ENCODE results near the gene CDS2. TPM values are rescaled to one million over a fixed set of nuclear protein-coding genes. Genes with fewer than 3 reads are reported as not detected.
"Not testable (repeated sequence)": the region's sequence is repeated elsewhere in the genome, so short reads cannot be mapped to it uniquely, and the experiment has no call there.

The CDS2 gene
- 18.3 and 26.2 TPM in 2 replicates for total RNA-seq (2014; rRNA removed; shearing (Covaris generic); ENCODE audit: low replicate concordance)

DNA sequence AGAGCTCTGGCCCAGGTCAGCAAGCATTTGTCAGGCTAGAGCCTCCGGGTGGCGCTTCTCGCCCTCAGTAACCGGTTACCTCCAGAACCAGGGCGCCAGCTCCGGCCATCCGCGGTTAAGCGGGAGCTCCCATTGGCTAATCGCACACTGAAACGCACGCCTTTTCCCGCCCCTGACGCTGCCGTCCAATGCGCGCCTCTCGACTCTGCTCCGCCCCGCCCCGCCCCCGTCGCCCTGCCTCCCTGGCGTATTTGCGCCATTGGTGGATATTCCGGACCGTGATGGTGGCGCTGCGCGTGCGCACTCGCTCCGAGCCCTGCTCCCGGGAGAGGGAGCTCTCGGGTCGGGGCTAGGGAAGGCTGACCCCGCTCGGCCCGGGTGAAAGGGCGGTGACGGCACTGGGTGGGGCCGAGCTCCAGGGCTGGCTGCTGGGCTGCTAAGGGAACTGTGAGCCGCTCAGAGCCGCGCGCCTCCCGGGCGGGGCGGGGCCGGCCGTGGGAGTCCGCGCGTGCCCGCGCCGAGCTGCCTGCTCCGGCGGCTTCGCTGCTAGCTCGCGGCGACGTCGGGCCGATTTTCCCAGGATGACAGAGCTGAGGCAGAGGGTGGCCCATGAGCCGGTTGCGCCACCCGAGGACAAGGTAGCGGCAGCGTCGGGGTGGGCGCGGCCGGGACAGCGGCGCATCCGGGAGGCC lies at the start of gene CDS2:
CDS2 (plus strand) TSS at position 497 of the 692 bp plus-strand sequence; CDS start at position 582, 85 bp downstream.
- in situ Hi-C loops (cut with HindIII; ENCODE audit: low pct_unique_long_range_greater_than_20kb, low sequenced_read_pairs): no loop called here
- DNase-seq (ENCODE audit: low read depth): peak; percentile 99

DNA sequence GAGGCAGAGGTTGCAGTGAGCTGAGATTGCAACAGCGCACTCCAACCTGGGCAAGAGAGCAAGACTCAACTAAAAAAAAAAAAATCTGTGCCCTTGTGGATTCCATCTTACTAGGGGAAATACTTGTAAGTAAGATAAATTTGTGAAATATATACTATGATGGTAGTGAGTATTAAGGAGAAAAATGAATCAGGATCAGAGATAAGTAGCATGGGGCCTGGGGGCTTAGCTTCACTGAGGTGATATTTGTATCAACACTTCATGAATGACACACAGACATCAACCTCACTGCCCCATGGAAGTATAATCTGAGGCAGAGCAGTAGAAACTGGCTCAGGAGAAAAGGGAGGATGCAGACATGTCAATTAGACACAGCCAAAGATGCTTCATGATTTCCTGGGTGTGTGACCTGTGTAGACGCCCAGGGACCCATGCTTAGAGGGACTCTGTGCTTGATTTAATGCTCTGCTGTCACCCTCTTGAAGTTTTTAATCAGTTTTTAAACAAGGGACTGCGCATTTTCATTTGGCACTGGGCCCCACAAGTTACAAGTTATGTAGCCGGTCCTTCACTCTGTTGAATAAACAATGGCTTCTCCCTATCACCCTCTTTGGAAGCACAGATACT lies 48.9 kb upstream of the CDS2 start:
- DNase-seq (ENCODE audit: low read depth): no peak
- in situ Hi-C loops (cut with HindIII; ENCODE audit: low pct_unique_long_range_greater_than_20kb, low sequenced_read_pairs): no loop called here

DNA sequence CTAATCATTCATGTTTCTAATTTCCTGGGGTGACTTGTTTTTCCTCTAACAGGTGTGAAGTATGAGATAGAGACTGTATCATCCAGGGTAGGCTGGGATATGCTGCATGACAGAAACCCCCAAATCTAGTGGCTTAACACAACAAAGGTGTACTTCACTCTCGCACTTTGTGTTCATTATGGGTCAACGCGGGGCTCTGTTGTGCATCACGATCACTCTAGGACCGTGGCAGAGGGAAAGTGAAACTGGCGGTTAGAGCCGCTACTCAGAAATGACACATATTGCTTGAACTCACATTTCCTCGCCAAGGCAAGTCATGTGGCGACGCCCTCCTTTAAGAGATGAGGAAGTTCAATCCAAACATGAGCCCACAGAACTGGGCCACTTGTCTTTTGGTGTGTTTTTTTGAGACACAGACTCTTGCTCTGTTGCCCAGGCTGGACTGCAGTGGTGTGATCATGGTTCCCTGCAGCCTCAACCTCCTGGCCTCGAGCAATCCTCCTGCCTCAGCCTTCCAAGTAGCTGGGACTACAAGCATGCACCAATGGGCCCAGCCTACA lies 48.3 kb upstream of the CDS2 start:
- peak; percentile 69 for DNase-seq (ENCODE audit: low read depth)
- in situ Hi-C loops (cut with HindIII; ENCODE audit: low pct_unique_long_range_greater_than_20kb, low sequenced_read_pairs): no loop called here

DNA sequence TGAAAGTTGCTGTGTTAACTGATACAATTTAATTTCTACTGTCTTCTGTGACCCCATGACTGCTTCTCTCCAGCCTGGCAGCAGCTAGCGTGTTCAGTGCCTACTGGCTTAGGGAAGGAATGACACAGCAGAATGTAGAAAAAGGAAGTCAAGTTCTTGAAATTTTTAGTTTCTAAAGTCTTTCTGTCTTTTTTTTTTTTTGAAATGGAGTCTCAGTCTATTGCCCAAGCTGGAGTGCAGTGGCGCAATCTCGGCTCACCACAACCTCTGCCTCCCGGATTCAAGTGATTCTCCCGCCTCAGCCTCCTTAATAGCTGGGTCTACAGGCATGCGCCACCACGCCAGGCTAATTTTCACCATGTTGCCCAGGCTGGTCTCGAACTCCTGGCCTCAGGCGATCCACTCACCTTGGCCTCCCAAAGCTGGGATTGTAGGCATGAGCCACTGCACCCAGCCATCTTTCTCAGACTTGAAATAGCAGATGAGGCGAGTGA lies 46.4 kb upstream of the CDS2 start:
- peak; percentile 31 for DNase-seq (ENCODE audit: low read depth)
- in situ Hi-C loops (cut with HindIII; ENCODE audit: low pct_unique_long_range_greater_than_20kb, low sequenced_read_pairs): no loop called here

DNA sequence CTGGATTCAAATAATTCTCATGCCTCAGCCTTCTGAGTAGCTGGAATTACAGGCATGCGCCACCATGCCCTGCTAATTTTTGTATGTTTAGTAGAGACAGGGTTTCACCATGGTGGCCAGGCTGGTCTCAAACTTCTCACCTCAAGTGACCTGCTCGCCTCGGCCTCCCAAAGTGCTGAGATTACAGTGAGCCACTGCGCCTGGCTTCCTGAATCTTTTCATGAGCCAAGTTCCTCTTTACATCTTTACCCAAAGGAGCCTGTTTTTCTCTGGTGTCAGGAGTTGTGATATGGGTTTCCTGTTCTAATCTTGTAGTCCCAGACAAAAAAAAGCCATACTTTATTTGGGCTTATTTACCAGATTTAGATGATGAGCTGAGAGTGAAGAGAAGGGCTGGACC lies 41.4 kb upstream of the CDS2 start:
- no peak for DNase-seq (ENCODE audit: low read depth)
- in situ Hi-C loops (cut with HindIII; ENCODE audit: low pct_unique_long_range_greater_than_20kb, low sequenced_read_pairs): no loop called here

DNA sequence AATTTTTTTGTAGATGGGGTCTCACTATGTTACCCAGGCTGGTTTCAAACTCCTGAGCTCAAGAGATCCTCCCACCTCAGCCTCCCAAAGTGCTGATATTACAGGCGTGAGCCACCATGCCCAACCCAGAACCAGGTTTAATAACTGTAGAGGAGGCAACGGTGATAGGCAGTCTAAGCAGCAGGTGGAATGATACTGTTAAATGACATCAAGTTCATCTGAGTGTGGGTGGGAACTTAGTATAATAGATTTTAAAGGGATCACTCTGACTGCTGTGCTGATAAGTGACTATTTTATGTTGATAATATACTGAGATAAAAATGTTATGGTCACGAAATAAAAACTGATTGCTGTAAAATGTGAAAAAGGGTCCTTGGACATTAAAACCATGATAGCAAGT lies 38.1 kb upstream of the CDS2 start:
- DNase-seq (ENCODE audit: low read depth): no peak
- in situ Hi-C loops (cut with HindIII; ENCODE audit: low pct_unique_long_range_greater_than_20kb, low sequenced_read_pairs): no loop called here

DNA sequence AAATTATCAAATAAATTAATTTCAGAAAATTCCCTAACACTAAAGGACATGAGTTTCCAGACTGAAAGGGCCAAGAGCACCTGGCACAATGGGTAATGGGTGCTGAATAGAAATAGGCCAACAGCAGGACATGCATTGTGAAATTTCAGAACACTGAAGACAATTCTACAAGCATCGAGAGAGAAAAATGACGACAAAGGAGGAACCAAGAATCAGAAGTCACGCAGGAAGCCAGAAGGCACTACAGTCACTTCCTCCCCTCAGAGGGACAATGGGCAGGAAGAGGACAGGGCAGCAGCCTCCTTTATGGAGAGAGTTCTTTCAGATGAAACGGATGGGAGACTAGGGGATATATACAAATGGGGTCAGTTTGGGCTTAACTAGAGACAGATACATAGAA lies 36.6 kb upstream of the CDS2 start:
- in situ Hi-C loops (cut with HindIII; ENCODE audit: low pct_unique_long_range_greater_than_20kb, low sequenced_read_pairs): no loop called here
- DNase-seq (ENCODE audit: low read depth): no peak

DNA sequence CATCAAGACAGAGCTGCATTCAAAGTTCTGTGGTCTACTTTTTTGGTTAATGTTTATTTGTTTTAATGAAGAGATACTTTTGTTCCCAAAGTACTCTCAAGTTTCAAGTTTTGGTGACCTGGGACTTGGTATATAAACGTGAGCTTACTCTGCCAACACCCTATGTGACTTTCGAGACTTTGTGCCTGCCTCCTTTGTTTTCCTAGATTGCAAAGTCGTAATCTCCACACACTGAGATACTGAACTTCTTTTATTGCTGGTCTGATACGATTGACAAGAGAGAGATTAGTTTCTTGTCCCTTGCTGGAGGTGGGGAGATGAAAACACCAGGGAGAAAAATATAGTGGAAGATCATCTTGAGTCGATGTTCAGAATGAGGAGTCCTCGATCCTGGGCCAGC lies 34.9 kb upstream of the CDS2 start:
- in situ Hi-C loops (cut with HindIII; ENCODE audit: low pct_unique_long_range_greater_than_20kb, low sequenced_read_pairs): no loop called here
- DNase-seq (ENCODE audit: low read depth): no peak

DNA sequence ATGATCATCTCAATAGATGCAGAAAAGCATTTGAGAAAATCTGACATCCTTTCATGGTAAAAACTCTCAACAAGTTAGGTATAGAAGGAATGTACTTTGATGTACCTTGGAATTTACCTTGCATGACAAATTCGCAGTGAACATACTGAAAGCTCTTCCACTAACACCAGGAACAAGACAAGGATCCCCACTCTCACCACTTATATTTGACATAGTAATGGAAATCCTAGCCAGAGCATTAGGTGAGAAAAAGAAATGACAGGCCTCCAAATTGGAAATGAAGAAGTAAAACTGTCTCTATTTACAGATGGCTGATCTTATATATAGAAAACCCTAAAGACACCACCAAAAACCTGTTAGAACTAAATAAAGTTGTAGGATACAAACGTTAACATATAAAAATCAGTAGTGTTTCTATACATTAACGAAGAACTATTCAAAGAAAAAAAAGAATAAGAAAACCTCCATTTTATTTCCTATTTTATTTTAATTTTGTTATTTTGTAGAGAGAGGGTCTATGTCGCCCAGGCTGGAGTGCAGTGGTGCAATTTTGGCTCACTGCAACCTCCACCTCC lies 34.0 kb upstream of the CDS2 start:
- no peak for DNase-seq (ENCODE audit: low read depth)
- in situ Hi-C loops (cut with HindIII; ENCODE audit: low pct_unique_long_range_greater_than_20kb, low sequenced_read_pairs): no loop called here

DNA sequence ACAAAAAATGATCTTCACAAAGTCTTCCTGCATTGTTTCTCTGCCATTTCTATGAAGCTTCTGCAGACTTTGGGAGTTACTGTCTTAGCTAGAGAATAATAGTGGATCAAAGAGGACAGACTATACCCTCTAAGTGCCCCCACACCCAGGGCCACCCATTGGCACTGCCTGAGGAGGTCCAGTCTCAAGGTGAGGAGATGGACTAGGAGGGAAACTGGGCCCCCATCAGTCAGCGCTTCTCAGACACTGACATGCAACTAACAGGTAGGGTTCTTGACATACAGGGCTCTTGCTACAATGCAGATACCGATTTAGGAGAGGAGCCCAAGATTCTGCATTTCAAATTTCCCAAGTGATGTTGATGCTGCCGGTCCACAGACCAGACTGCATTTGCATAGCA lies 31.4 kb upstream of the CDS2 start:
- in situ Hi-C loops (cut with HindIII; ENCODE audit: low pct_unique_long_range_greater_than_20kb, low sequenced_read_pairs): no loop called here
- DNase-seq (ENCODE audit: low read depth): no peak

DNA sequence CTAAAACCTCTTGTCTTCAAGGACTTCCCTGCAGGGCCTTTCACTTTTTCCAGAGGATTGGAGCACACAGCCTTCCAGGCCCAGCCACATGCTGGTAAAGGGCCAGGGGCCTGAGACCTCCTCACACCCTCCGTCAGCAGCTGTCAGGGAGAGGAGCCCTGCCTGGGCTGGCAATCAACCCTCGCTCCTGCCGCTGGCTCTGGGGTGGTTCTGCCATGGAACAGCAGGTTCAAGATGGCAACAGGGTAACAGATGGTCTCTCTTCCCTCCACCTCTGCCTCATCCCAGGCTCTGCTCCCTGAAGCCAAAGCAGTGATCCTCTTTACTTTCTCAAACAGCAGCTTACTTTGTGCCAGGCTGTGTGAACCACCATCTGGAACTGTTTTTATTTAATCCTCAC lies 30.9 kb upstream of the CDS2 start:
- in situ Hi-C loops (cut with HindIII; ENCODE audit: low pct_unique_long_range_greater_than_20kb, low sequenced_read_pairs): no loop called here
- DNase-seq (ENCODE audit: low read depth): no peak

DNA sequence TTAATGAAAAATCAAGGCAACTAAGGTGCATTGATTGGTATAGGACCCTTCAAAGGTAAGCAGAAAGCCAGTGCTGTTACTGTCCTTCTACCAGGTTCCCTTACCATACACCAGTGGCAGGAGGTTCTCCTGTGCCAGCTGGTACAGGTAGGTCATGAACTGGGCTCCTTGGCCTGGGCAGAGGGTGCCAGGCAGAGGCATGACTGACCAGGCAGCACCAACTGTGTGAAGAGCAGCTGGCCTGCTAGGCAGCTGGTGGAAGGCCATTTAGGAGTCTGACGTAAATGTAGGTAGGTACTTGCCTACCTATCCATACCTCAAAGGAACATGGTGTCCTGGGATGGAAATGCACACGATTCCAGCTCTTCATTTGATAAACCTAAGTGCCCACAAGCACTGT lies 30.3 kb upstream of the CDS2 start:
- in situ Hi-C loops (cut with HindIII; ENCODE audit: low pct_unique_long_range_greater_than_20kb, low sequenced_read_pairs): no loop called here
- DNase-seq (ENCODE audit: low read depth): no peak

DNA sequence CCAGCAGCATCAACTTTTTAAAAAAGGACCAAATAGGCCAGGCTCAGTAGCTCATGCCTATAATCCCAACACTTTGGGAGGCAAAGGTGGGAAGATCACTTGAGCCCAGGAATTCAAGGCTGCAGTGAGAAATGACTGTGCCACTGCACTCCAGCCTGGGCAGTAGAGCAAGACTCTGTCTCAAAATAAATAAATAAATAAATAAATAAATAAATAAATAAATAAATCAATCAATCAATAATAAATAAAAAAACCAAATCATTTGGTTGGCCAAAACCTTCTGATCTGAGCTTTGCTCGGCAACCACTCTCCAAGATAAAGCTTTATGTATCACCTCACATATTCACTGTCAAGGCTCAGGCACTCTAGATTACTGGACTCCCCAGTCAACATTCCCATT lies 27.8 kb upstream of the CDS2 start:
- DNase-seq (ENCODE audit: low read depth); in situ Hi-C loops (cut with HindIII; ENCODE audit: low pct_unique_long_range_greater_than_20kb, low sequenced_read_pairs): not testable (repeated sequence)

DNA sequence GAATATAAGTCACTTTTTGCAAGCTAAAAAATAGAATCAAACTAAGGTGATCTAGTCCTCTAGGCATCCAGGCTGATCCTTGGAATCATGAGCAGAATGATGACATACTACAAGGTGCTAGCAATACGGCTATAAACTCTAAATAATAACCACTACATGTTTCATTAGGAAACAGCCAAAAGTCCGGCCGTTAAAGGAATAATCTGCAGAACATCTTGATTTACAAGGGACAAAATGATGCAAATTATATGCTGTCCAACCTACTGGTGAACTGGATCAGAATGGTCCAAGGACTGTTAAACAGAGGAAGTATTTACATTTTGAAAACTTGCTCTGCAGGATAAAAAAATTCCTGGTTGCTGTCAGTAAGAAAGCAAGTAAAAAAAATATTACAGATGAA lies 26.9 kb upstream of the CDS2 start:
- DNase-seq (ENCODE audit: low read depth); in situ Hi-C loops (cut with HindIII; ENCODE audit: low pct_unique_long_range_greater_than_20kb, low sequenced_read_pairs): not testable (repeated sequence)

DNA sequence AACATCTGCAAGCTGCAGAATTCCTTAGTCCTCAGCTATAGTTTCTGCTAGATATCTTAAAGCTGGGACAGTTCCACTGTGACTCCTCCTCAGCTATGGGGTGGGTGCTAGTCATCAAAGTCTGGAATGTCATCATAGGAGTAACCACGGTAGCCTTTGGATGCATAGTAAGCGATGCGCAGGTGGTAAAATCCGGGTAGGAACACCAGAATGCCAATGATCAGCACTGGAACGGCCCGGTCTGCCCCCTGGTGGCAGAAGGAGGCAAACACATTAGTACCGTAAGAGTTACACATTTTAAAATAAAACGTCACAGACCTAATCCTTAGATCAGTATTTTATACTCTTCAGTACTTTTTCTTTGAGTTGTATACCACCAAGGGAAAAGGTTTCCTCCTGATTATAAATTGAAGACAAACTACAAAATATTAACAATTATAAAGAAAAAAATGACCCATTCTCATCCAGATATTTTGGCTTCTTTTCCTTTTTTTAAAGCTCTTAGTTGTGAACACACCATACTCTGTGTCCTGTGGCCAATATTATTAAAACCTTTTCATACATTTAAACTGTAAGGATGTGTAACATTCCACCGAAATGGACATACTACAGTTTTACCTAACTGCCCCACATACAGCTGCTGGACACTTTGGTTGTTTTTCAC lies 26.0 kb upstream of the CDS2 start:
- peak; percentile 54 for DNase-seq (ENCODE audit: low read depth)
- in situ Hi-C loops (cut with HindIII; ENCODE audit: low pct_unique_long_range_greater_than_20kb, low sequenced_read_pairs): no loop called here

DNA sequence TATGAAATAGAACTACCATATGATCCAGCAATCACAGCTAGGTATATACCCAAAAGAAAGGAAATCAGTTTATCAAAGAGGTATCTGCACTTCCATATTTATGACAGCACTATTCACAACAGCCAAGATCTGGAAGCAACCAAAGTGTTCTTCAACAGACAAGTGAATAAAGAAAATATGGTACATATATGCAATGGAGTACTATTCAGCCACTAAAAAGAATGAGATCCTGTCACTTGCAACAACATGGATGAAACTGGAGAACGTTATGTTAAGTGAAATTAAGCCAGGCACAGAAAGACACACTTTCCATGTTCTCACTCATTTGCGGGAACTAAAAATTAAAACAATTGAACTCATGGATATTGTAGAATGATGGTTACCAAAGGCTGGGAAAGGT lies 22.3 kb upstream of the CDS2 start:
- in situ Hi-C loops (cut with HindIII; ENCODE audit: low pct_unique_long_range_greater_than_20kb, low sequenced_read_pairs): no loop called here

DNA sequence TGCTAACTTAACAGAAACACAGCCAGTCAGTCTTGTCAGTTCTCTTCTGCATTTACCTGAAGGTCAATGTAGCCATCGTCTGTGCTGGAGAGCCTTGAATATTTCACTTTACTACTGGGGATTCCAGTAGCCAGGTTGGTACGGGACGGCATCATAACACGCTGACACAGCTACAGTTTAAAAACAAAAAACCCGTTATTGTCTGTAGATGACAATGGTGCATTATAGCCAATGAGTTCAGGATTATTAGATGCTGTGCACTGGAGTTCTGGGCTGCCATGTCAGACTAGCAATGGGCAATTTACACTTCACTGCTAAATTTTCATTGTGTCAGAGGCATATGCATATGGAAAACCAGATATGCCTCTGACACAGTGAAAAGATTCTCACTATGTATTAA lies 17.5 kb upstream of the CDS2 start:
- in situ Hi-C loops (cut with HindIII; ENCODE audit: low pct_unique_long_range_greater_than_20kb, low sequenced_read_pairs): no loop called here
- no peak for DNase-seq (ENCODE audit: low read depth)

More for the DNA sequence above, 22.3 kb upstream of the CDS2 start:
- DNase-seq (ENCODE audit: low read depth): no peak

DNA sequence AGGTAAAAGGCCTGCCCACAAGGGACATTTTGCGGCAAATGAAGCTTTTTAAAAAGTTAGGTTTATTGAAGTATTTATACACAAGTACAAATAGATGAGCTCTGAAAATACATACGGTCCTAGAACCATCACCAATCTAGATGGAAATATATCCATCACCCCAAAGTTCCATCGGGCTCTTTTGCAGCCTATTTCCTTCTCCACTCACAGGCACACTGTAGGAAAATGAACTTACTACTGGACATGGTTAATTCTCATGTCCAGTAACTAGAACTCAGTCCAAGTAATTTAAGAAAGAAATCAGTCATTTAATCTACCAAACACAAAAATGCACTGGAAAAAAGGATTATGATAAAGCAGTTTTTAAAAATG lies 13.2 kb upstream of the CDS2 start:
- in situ Hi-C loops (cut with HindIII; ENCODE audit: low pct_unique_long_range_greater_than_20kb, low sequenced_read_pairs): no loop called here
- DNase-seq (ENCODE audit: low read depth): no peak

DNA sequence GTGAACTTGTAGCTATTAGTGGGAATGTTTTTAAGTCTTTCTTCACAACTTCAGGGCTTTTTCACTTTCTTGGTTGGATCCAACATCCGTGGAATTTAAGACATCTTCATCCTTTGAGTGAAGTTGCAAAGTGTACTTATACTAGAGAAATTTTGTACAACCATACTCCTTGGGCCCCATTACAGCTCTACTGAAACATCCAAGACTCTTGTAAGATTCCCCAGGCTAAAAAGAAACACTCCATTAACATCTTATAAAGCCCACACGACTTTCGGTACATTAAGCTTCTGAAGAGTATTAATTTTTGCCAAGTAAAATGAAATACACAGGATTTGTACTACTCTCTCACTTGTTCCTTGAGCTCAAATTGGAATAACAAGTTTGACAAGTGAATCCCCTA lies 12.4 kb upstream of the CDS2 start:
- no peak for DNase-seq (ENCODE audit: low read depth)
- in situ Hi-C loops (cut with HindIII; ENCODE audit: low pct_unique_long_range_greater_than_20kb, low sequenced_read_pairs): no loop called here

Data from Caki2 (cell line).